Sigmoid colon (tissue), 7 donors: ENCODE results near the gene TAX1BP1. TPM values are rescaled to one million over a fixed set of nuclear protein-coding genes. Genes with fewer than 3 reads are reported as not detected.

Experiments used
- DNase-seq: peaks from one replicate; pipeline ENCODE4 v3.0.0-alpha.2; 2019
- H3K27ac ChIP-seq, 4 donors: fragments of 200-600 bp; sonication (generic); one replicate each; pipeline ENCODE4 v1.5.1; 2016 to 2019; ENCODE audit warnings: mild to moderate bottlenecking in 1 of 4
- H3K27me3 ChIP-seq, 3 donors: fragments of 200-600 bp; sonication (generic); one replicate each; pipeline ENCODE4 v1.5.1; 2019; ENCODE audit warnings: mild to moderate bottlenecking in 1 of 3
- H3K36me3 ChIP-seq, 4 donors: fragments of 200-600 bp; sonication (generic); one replicate each; pipeline ENCODE4 v1.5.1; 2016 to 2019
- H3K4me1 ChIP-seq, 4 donors: fragments of 200-600 bp; sonication (generic); one replicate each; pipeline ENCODE4 v1.5.1; 2017 to 2019
- H3K4me3 ChIP-seq, 4 donors: fragments of 200-600 bp; sonication (generic); one replicate each; pipeline ENCODE4 v1.5.1; 2017 to 2019; ENCODE audit warnings: mild to moderate bottlenecking in 2 of 4, moderate library complexity in 1 of 4
- H3K9me3 ChIP-seq, 4 donors: fragments of 200-600 bp in 3 of 4; sonication (generic) in 3 of 4; one replicate each; pipeline versions ENCODE4 v1.5.1 to v1.6.1; 2013 to 2019
- CTCF ChIP-seq, 4 experiments: fragments of 450-650 bp in 3 of 4; fragments of 200-600 bp in 1 of 4; IDR thresholded peaks; one replicate each; pipeline ENCODE4 v1.5.1; 2016 to 2019; ENCODE audit warnings: antibody characterized with exemption in 4 of 4, mild to moderate bottlenecking in 3 of 4, moderate library complexity in 2 of 4
- EP300 ChIP-seq, 4 donors: sonication (generic); formaldehyde crosslinking; IDR thresholded peaks; one replicate each; pipeline ENCODE4 v1.6.1; 2017; ENCODE audit warnings: antibody characterized with exemption in 4 of 4
- POLR2A ChIP-seq, 2 donors: fragments of 450-650 bp; IDR thresholded peaks; one replicate each; pipeline ENCODE4 v1.6.1; 2016; ENCODE audit warnings: antibody characterized with exemption in 2 of 2, mild to moderate bottlenecking in 2 of 2, moderate library complexity in 2 of 2
- POLR2AphosphoS5 ChIP-seq, 4 donors: sonication (generic); formaldehyde crosslinking; IDR thresholded peaks; one replicate each; pipeline ENCODE4 v1.6.1; 2017; ENCODE audit warnings: antibody characterized with exemption in 4 of 4
- WGBS, 2 donors: extraction: QIAGEN DNeasy Blood & Tissue Kit; methylation state at CpG; one replicate each; pipeline ENCODE4 v1.1.7; 2013; 5-methylcytosine and 5-hydroxymethylcytosine counted together
- intact Hi-C: fragments of 100-400 bp; cut with DNase I; formaldehyde crosslinking; loops from one replicate; pipeline ENCODE4 v1.15.1; 2023
- polyA plus RNA-seq, 3 donors: library from polyadenylated mRNA; stranded (reverse); fragments of 200-250 nt; gene quantifications; one replicate each; pipeline ENCODE4 v1.2.3, GENCODE V29; 2013
- total RNA-seq, 4 donors: library from RNA; depleted of rRNA; stranded (reverse); fragments of >200 nt; gene quantifications; one replicate each; pipeline ENCODE4 v1.1.0, GENCODE V29; 2016
- donor health status: healthy with polysubstance abuse.
- donor health status: Bipolar disorder and iron deficiency.
- donor health status: healthy.

The TAX1BP1 gene
- total and polyA plus RNA-seq, 7 donors, result 72.7 to 170 (median 111) TPM

DNA sequence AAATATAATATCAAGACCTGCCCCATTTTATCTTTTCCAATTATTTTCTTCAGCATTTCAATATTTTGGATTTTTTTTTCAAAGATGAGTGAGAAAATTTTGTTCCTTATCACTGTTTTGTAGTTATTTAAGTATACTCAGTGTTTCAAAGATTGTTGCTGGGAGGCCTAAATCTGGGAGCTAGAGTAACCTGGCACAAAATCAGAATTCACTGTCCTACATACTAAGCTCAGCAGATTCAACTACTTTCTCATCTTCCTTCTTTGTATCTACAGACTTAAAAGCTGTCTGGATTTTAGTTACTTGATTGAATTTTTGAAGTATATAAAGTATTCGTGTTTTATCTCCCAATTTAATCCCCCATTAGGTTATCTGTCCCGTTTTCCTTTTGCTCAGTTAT is 85.9 kb downstream of the TAX1BP1 start:
- DNase-seq, result no peak
- Histone ChIP-seq H3K27me3 (no peaks in the 10 kb centered on the region), H3K36me3 (peaks cover 0 to 35% (median 5%) of the 10 kb centered on the region in 4 donors), H3K27ac (no peak overlapping the region), H3K4me3 (no peak overlapping the region), H3K4me1 (no peaks in the 10 kb centered on the region), H3K9me3 (no peaks in the 10 kb centered on the region)
- TF ChIP-seq POLR2AphosphoS5 (IDR thresholded peaks at IDR 0.05) (no peak), POLR2A (IDR thresholded peaks at IDR 0.05) (no peak), CTCF (IDR thresholded peaks at IDR 0.05) (no peak), EP300 (IDR thresholded peaks at IDR 0.05) (no peak)
- intact Hi-C loops, result no loop called here
- WGBS, 2 donors, result 89 to 96% methylated on average over 2 of the region's 2 CpGs

GRCh38 chr7:27826357-27826756 is 86.4 kb downstream of the TAX1BP1 start:
- Histone ChIP-seq H3K9me3 (no peaks in the 10 kb centered on the region), H3K36me3 (peaks cover 0 to 36% (median 5%) of the 10 kb centered on the region in 4 donors), H3K27me3 (no peaks in the 10 kb centered on the region), H3K27ac (no peak overlapping the region), H3K4me3 (no peak overlapping the region), H3K4me1 (no peaks in the 10 kb centered on the region)
- no peak for TF ChIP-seq POLR2A (IDR thresholded peaks at IDR 0.05)
- TF ChIP-seq CTCF (IDR thresholded peaks at IDR 0.05), result no peak
- 94 to 96% methylated on average over 5 of the region's 5 CpGs for WGBS, 2 donors
- DNase-seq, result no peak
- intact Hi-C loops, result no loop called here

DNA sequence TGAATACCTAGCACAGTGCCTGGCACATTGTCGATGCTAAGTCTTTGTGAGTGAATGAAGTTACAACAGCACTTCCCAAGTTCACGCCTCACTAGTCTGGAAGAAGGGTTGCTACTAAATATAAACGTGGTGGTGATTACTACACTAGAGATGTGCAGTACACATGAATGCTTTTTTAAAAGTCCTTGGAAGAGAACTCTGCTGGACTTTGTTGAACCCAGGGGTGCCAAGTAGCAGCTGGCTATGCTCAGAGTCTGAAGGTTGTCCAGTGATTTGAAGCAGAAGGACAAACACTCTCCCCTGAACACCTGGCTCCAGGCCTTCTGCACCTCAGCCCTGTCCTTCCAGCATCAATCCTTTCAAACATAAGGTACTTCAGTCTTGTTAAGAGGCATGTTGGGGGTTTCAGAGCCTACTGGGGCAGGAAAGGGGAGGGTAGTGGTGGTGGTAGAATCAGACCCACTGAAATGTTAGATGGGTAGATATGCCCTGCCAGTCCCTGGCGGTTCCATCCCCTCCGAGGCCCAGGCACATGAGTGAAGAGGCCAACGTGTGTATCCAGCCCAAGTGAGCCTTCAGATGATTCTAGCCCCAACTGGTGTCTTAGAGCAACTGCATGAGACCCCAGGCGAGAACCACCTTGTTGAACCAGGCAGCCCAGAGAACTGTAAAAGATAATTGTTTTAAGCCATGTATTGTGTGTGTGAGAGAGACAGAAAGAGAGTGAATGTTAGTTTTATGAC is 94.4 kb downstream of the TAX1BP1 start:
- no peaks in the 10 kb centered on the region for H3K27me3 ChIP-seq
- no peaks in the 10 kb centered on the region for H3K9me3 ChIP-seq
- H3K4me3 ChIP-seq, result no peak overlapping the region
- peaks cover 0 to 20% (median 18%) of the 10 kb centered on the region in 4 donors for H3K4me1 ChIP-seq
- intact Hi-C loops, result no loop called here
- H3K27ac ChIP-seq, result peak overlapping the region in 3 of 4 donors; percentile 44 to 67 (median 49)
- DNase-seq, result peak; percentile 76
- TF ChIP-seq EP300 (IDR thresholded peaks at IDR 0.05), result peak in 1 of 4 donors; percentile 30
- no peak for TF ChIP-seq CTCF (IDR thresholded peaks at IDR 0.05)
- TF ChIP-seq POLR2A (IDR thresholded peaks at IDR 0.05), result no peak
- TF ChIP-seq POLR2AphosphoS5 (IDR thresholded peaks at IDR 0.05), result peak; percentile 46 to 85 (median 72)
- peaks cover 0 to 29% (median under 1%) of the 10 kb centered on the region in 4 donors for H3K36me3 ChIP-seq
- WGBS, 2 donors, result 89 to 92% methylated on average over 7 of the region's 7 CpGs

DNA sequence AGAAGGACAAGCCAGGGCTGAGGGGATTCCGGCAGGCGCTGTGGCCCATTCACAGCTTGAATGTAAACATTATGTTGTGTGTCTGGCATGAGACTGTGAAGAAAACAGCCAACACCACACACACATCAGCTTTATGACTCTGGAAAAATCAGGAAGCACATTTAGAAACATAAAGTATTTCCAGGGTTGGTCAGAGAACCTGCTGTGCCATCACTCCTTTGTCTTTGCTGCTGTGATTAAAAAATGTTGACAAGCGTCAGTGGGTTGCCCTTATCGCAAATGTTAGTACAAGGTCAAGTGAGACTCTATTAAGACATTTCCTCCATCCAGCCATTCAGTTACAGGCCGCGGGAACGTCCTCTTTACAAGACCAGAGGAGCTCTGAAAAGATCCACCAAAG is 95.4 kb downstream of the TAX1BP1 start:
- Histone ChIP-seq H3K27ac (peak overlapping the region in 3 of 4 donors; percentile 44 to 67 (median 49)), H3K27me3 (no peaks in the 10 kb centered on the region), H3K9me3 (no peaks in the 10 kb centered on the region), H3K4me3 (no peak overlapping the region), H3K4me1 (peaks cover 0 to 20% (median 18%) of the 10 kb centered on the region in 4 donors), H3K36me3 (peaks cover 0 to 28% (median 2%) of the 10 kb centered on the region in 4 donors)
- intact Hi-C loops, result no loop called here
- no peak for TF ChIP-seq POLR2A (IDR thresholded peaks at IDR 0.05)
- TF ChIP-seq EP300 (IDR thresholded peaks at IDR 0.05), result no peak
- no peak for TF ChIP-seq CTCF (IDR thresholded peaks at IDR 0.05)
- peak in 1 of 4 donors; percentile 5 for TF ChIP-seq POLR2AphosphoS5 (IDR thresholded peaks at IDR 0.05)
- 59 to 71% methylated on average over 7 of the region's 7 CpGs for WGBS, 2 donors
- no peak for DNase-seq
